ENCODE results near the gene STRN. TPM values are rescaled to one million over a fixed set of nuclear protein-coding genes. Genes with fewer than 3 reads are reported as not detected.

The STRN gene
- total RNA-seq, 1 donor from 2014 or later = 26.1 TPM

DNA sequence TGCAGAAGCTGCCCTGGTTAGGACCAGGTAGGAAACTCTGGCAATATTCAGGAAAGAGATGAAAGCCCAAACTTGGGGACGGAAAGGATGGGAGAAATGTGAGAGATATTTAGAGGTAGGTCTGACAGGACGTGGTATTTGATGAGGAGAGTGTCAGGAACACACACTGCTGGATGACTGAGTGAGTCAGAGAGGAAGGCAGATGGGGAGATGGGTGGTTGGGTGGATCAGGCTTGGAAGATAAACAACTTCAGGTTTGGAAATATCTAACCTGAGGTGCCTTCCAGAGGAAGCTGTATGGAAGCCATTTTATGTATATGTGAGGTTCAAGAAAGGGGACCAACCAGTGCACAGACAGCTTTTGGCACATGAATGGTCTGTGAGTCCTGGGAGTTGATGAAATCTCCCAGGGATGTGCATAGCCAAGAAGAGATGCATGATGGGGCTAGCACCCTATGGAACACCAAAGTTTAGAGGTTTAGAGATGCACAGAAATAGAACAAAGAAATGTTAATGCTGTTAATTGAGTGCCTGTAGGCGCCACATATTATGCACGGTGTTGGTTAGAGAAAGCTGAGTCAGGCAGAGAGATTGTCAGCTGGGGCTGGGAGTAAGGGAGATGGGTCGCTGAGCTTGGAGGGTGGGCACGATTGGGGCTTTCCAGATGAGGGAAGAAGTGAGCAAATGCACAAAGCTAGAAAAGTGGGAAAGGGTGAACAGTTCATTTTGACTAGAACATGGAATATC, 168.8 kb downstream of the STRN start:
- DNase-seq (ENCODE audit: low read depth) = no peak

Other genes with a start within 250 kb of the STRN start
- gene HEATR5B, start 117.8 kb upstream of the STRN start, total RNA-seq = 23.6 and 31.6 TPM in 2 replicates
- gene GPATCH11, start 118.0 kb upstream of the STRN start, total RNA-seq = 5.6 and 6.1 TPM in 2 replicates
- 23.8 and 38.7 TPM in 2 replicates for gene EIF2AK2, start 190.4 kb upstream of the STRN start, total RNA-seq
- not detected in 2 replicates for gene SULT6B1, start 222.1 kb upstream of the STRN start, total RNA-seq
- 18.6 and 25.6 TPM in 2 replicates for gene CEBPZOS, start 230.0 kb upstream of the STRN start, total RNA-seq

Measured in renal cortical epithelial cell (primary cell).